H1 (cell line): Measurements from ENCODE around the gene ALDH7A1. TPM values are rescaled to one million over a fixed set of nuclear protein-coding genes. Genes with fewer than 3 reads are reported as not detected.

ENCODE experiments used
- CTCF ChIA-PET: fragments of 300-600 bp; sonication (Branson Sonifier 250); formaldehyde crosslinking; loops from one replicate; lab custom pipeline; 2021; ENCODE audit not compliant: partially characterized antibody; lab: Charles Lee
- POLR2A ChIA-PET: fragments of 300-600 bp; sonication (Branson Sonifier 250); formaldehyde crosslinking; loops from one replicate; lab custom pipeline; 2021; ENCODE audit warnings: inconsistent platforms; ENCODE audit not compliant: partially characterized antibody; lab: Charles Lee
- DNase-seq, 2 experiments: peaks; one replicate each; pipeline versions ENCODE4 v3.0.0 to v3.0.0-alpha.2; 2010 to 2022; ENCODE audit warnings: low spot score in 2 of 2, low read depth in 1 of 2, mixed read lengths in 1 of 2
- FAIRE-seq: peaks from 2 replicates; lab custom pipeline; 2011; peaks lifted over from hg19 to GRCh38; lab: Jason Lieb, UNC
- H2AFZ ChIP-seq: 2 replicates; pipeline ENCODE4 v1.8.1; 2012; ENCODE audit warnings: low read length, inconsistent platforms
- H2AK5ac ChIP-seq: 2 replicates; pipeline ENCODE4 v1.6.1; 2013; ENCODE audit warnings: low read depth, low read length
- H2BK120ac ChIP-seq: replicated peaks from 2 replicates; pipeline ENCODE3; 2013; ENCODE audit warnings: low read depth, low read length, inconsistent platforms
- H2BK12ac ChIP-seq: 2 replicates; pipeline ENCODE4 v1.6.1; 2013; ENCODE audit warnings: low read depth, low read length
- H2BK15ac ChIP-seq: 2 replicates; pipeline ENCODE4 v1.6.1; 2013; ENCODE audit warnings: low read length
- H2BK20ac ChIP-seq: 2 replicates; pipeline ENCODE4 v1.6.1; 2013; ENCODE audit warnings: low read length
- H2BK5ac ChIP-seq: 2 replicates; pipeline ENCODE4 v1.6.1; 2013; ENCODE audit warnings: low read depth, low read length
- H3K14ac ChIP-seq: 2 replicates; pipeline ENCODE4 v1.6.1; 2013; ENCODE audit warnings: inconsistent platforms; ENCODE audit not compliant: insufficient read length
- H3K18ac ChIP-seq: 2 replicates; pipeline ENCODE4 v1.6.1; 2013; ENCODE audit warnings: low read length; ENCODE audit errors: extremely low read depth
- H3K23ac ChIP-seq: 2 replicates; pipeline ENCODE4 v1.6.1; 2013; ENCODE audit warnings: inconsistent platforms; ENCODE audit not compliant: insufficient read length
- H3K23me2 ChIP-seq: 2 replicates; pipeline ENCODE4 v1.6.1; 2013; ENCODE audit warnings: low read depth, low read length
- H3K27ac ChIP-seq: 2 replicates; pipeline ENCODE4 v1.6.1; 2011; ENCODE audit warnings: low read depth, low read length, inconsistent platforms
- H3K27me3 ChIP-seq, 4 experiments: replicated peaks in 1 of 4; 1 replicate in 1 of 4; 2 replicates in 3 of 4; pipeline versions ENCODE4 v1.6.1 to v1.8.1; 2011 to 2013; ENCODE audit warnings: low read length in 3 of 4, mild to moderate bottlenecking in 3 of 4, inconsistent platforms in 2 of 4, mixed read lengths in 2 of 4, moderate library complexity in 1 of 4; ENCODE audit not compliant: control insufficient read depth in 3 of 4, insufficient read depth in 3 of 4; ENCODE audit errors: extremely low read depth in 1 of 4
- H3K36me3 ChIP-seq, 4 experiments: 2 replicates each; pipeline versions ENCODE4 v1.6.1 to v1.8.1; 2011 to 2013; ENCODE audit warnings: mild to moderate bottlenecking in 4 of 4, low read length in 3 of 4, moderate library complexity in 2 of 4, control low read depth in 1 of 4, inconsistent platforms in 1 of 4; ENCODE audit not compliant: insufficient read depth in 4 of 4, control insufficient read depth in 2 of 4
- H3K4ac ChIP-seq: replicated peaks from 2 replicates; pipeline ENCODE3; 2013; ENCODE audit warnings: low read length, low read depth, mixed read lengths, inconsistent platforms; ENCODE audit not compliant: insufficient read length
- H3K4me1 ChIP-seq, 4 experiments: replicated peaks in 1 of 4; 1 replicate in 1 of 4; 2 replicates in 3 of 4; pipeline versions ENCODE4 v1.6.1 to v1.8.1; 2011 to 2013; ENCODE audit warnings: low read length in 3 of 4, inconsistent platforms in 2 of 4, mixed read lengths in 1 of 4; ENCODE audit not compliant: insufficient read depth in 4 of 4, control insufficient read depth in 3 of 4
- H3K4me2 ChIP-seq, 2 experiments: 2 replicates each; pipeline versions ENCODE4 v1.6.1 to v1.8.1; 2011 to 2013; ENCODE audit warnings: low read depth in 2 of 2, low read length in 2 of 2, control low read depth in 1 of 2, inconsistent platforms in 1 of 2, mild to moderate bottlenecking in 1 of 2; ENCODE audit not compliant: insufficient read depth in 1 of 2
- H3K4me3 ChIP-seq, 4 experiments: fragments of 200-600, 300-600 bp in 1 of 4; sonication (generic), shearing (Covaris generic), sonication (Bioruptor Twin) in 1 of 4; 2 replicates each; pipeline versions ENCODE4 v1.5.1 to v1.8.1; 2011 to 2016; ENCODE audit warnings: low read length in 4 of 4, low read depth in 3 of 4, control low read depth in 2 of 4, inconsistent platforms in 2 of 4, mild to moderate bottlenecking in 2 of 4, mixed read lengths in 1 of 4, moderate library complexity in 1 of 4; ENCODE audit not compliant: insufficient read depth in 2 of 4; ENCODE audit errors: extremely low read depth in 1 of 4
- H3K56ac ChIP-seq: replicated peaks from 2 replicates; pipeline ENCODE3; 2013; ENCODE audit warnings: low read depth, mild to moderate bottlenecking, mixed read lengths, low read length, inconsistent platforms; ENCODE audit not compliant: insufficient read length
- H3K79me1 ChIP-seq: 2 replicates; pipeline ENCODE4 v1.6.1; 2013; ENCODE audit warnings: low read depth, low read length, control low read depth
- H3K79me2 ChIP-seq, 2 experiments: 2 replicates each; pipeline versions ENCODE4 v1.6.1 to v1.8.1; 2012 to 2013; ENCODE audit warnings: low read length in 2 of 2, mild to moderate bottlenecking in 2 of 2, inconsistent platforms in 1 of 2; ENCODE audit not compliant: insufficient read depth in 2 of 2, control insufficient read depth in 1 of 2
- H3K9ac ChIP-seq, 4 experiments: replicated peaks in 1 of 4; 1 replicate in 1 of 4; 2 replicates in 3 of 4; pipeline versions ENCODE4 v1.6.1 to v1.8.1; 2011 to 2013; ENCODE audit warnings: low read depth in 3 of 4, low read length in 3 of 4, control low read depth in 2 of 4, mild to moderate bottlenecking in 2 of 4, moderate library complexity in 2 of 4, inconsistent platforms in 1 of 4; ENCODE audit errors: extremely low read depth in 1 of 4
- H3K9me3 ChIP-seq, 2 experiments: 2 replicates each; pipeline versions ENCODE4 v1.6.1 to v1.8.1; 2012 to 2013; ENCODE audit warnings: mild to moderate bottlenecking in 2 of 2, moderate library complexity in 2 of 2, control low read depth in 1 of 2, inconsistent platforms in 1 of 2, low read depth in 1 of 2, low read length in 1 of 2, mixed read lengths in 1 of 2; ENCODE audit not compliant: insufficient read depth in 2 of 2
- H4K20me1 ChIP-seq, 2 experiments: replicated peaks in 1 of 2; 2 replicates each; pipeline versions ENCODE3 to v1.8.1; 2011 to 2013; ENCODE audit warnings: inconsistent platforms in 2 of 2, low read length in 2 of 2, mild to moderate bottlenecking in 1 of 2; ENCODE audit not compliant: insufficient read depth in 2 of 2, control insufficient read depth in 1 of 2
- H4K5ac ChIP-seq: 2 replicates; pipeline ENCODE4 v1.6.1; 2013; ENCODE audit warnings: low read length, low read depth, mixed read lengths, inconsistent platforms; ENCODE audit not compliant: insufficient read length
- H4K8ac ChIP-seq: 2 replicates; pipeline ENCODE4 v1.8.0; 2013; ENCODE audit warnings: mild to moderate bottlenecking, moderate library complexity, low read length, inconsistent platforms; ENCODE audit not compliant: insufficient read depth; ENCODE audit errors: extremely low read depth
- H4K91ac ChIP-seq: replicated peaks from 2 replicates; pipeline ENCODE3; 2013; ENCODE audit warnings: low read length, mixed read lengths, inconsistent platforms; ENCODE audit not compliant: insufficient read length
- CBX8 ChIP-seq: fragments of 300-800, 300-1000 bp; sonication (generic); IDR thresholded peaks from 2 replicates; pipeline ENCODE4 v1.7.1; 2016; ENCODE audit warnings: low read depth, low read length, borderline replicate concordance
- whole genome bisulfite sequencing, 2 experiments: shearing (Covaris generic) in 1 of 2; methylation state at CpG; one replicate each; pipeline versions ENCODE4 v1.1.6 to v1.1.7; 2013 to 2015; ENCODE audit warnings: low lambda C conversion rate in 2 of 2, mixed read lengths in 2 of 2, inconsistent platforms in 1 of 2, low coverage in 1 of 2, missing lambda C conversion rate in 1 of 2; ENCODE audit not compliant: insufficient replicate concordance in 2 of 2, insufficient coverage in 1 of 2, insufficient read length in 1 of 2; ENCODE audit errors: extremely low coverage in 1 of 2, missing lambda C conversion rate in 1 of 2; 5-methylcytosine and 5-hydroxymethylcytosine counted together
- polyA plus RNA-seq, 7 experiments: library from polyadenylated mRNA; depleted of rRNA in 3 of 7; stranded (reverse) in 5 of 7; unstranded in 2 of 7; fragments of >200 nt in 5 of 7; fragments of 200-250 nt in 2 of 7; gene quantifications; 1 replicate in 5 of 7; 2 replicates in 1 of 7; 4 replicates in 1 of 7; pipeline versions ENCODE4 v1.2.1 to v1.2.3, GENCODE V29; 2011 to 2013; ENCODE audit warnings: missing spikeins in 2 of 7, mixed read lengths in 2 of 7
- total RNA-seq: library from RNA; stranded (reverse); fragmentation: NEBNext Ultra II Directional; extraction: Animal tissue kit (Norgen Biotek cat#: 25700); gene quantifications from 2 replicates; pipeline ENCODE4 v1.2.1, GENCODE V29; 2021

The ALDH7A1 gene
- total and polyA plus RNA-seq, 2 of the 8 experiments (the other 6 are each of a cell fraction or from before 2014, with no cell fraction given) = 99.6 to 225 TPM

DNA sequence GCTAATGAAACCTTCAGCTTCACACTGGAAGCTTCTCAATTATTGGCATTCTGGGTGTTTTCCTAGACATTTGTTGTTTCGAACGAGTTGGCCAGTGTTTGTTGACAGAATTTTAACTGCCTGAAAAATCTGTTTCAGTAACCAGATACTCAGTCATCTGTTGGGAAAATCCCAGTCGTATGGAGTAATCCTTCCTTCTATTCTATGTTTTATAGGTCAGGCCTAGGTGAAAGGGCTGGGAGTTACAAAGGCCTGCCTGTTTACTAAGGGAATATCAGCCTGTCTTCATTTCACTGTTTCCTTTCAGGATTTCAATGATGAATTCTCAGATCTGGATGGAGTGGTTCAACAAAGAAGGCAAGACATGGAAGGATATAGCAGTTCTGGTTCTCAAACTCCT is 111.9 kb downstream of the ALDH7A1 start:
- no peak overlapping the region for H2BK12ac ChIP-seq
- no peaks in the 10 kb centered on the region for H3K27me3 ChIP-seq
- H3K4me1 ChIP-seq = no peaks in the 10 kb centered on the region
- H2BK120ac ChIP-seq = no peak overlapping the region
- no peak overlapping the region for H3K4me2 ChIP-seq
- no peaks in the 10 kb centered on the region for H3K79me2 ChIP-seq
- no peak overlapping the region for H2BK5ac ChIP-seq
- H3K14ac ChIP-seq = no peak overlapping the region
- no peak overlapping the region for H2AK5ac ChIP-seq
- H3K9me3 ChIP-seq = no peaks in the 10 kb centered on the region
- H4K91ac ChIP-seq = no peak overlapping the region
- H3K36me3 ChIP-seq = peaks cover 0 to 55% (median 25%) of the 10 kb centered on the region in 4 experiments; a peak in 6 of 8 replicates
- H3K9ac ChIP-seq = no peak overlapping the region
- H3K27ac ChIP-seq = no peak overlapping the region
- H3K23ac ChIP-seq = no peak overlapping the region
- no peaks in the 10 kb centered on the region for H3K79me1 ChIP-seq
- 86% methylated on average over 3 of the region's 3 CpGs; no CpG with 5 or more reads in 1 of the 2 experiments for WGBS, 2 experiments
- POLR2A ChIA-PET = no interaction called here
- H3K4ac ChIP-seq = no peak overlapping the region
- no peak overlapping the region for H4K8ac ChIP-seq
- no peak overlapping the region for H2BK15ac ChIP-seq
- no peak overlapping the region for H3K4me3 ChIP-seq
- FAIRE-seq (no peak), DNase-seq (no peak)
- H3K18ac ChIP-seq = no peak overlapping the region
- no peak for TF ChIP-seq CBX8
- H3K23me2 ChIP-seq = no peaks in the 10 kb centered on the region
- no peak overlapping the region for H2AFZ ChIP-seq
- no peak overlapping the region for H4K5ac ChIP-seq
- H3K56ac ChIP-seq = no peak overlapping the region
- CTCF ChIA-PET = interaction anchor here (1.2 kb wide), 1 partner anchor 8 kb away, joined by 3 read pairs; no protein-coding TSS in a partner anchor
- no peak overlapping the region for H2BK20ac ChIP-seq
- no peaks in the 10 kb centered on the region for H4K20me1 ChIP-seq
